Right atrium auricular region (tissue), 2 donors: ENCODE measurements around the gene ZFAND3. TPM values are rescaled to one million over a fixed set of nuclear protein-coding genes. Genes with fewer than 3 reads are reported as not detected.

Experiments
- DNase-seq: peaks from one replicate; pipeline ENCODE4 v3.0.0-alpha.2; 2019; ENCODE audit warnings: low spot score
- H3K27ac ChIP-seq, 2 donors: fragments of 200-600 bp; sonication (generic); 1 replicate in 1 of 2; 2 replicates in 1 of 2; pipeline ENCODE4 v1.5.1; 2016 to 2019
- H3K27me3 ChIP-seq, 2 donors: fragments of 200-600 bp; sonication (generic); one replicate each; pipeline versions ENCODE4 v1.5.1 to v1.6.0; 2017 to 2019
- H3K36me3 ChIP-seq: fragments of 200-600 bp; sonication (generic); one replicate; pipeline ENCODE4 v1.5.1; 2016
- H3K4me1 ChIP-seq, 2 donors: fragments of 200-600 bp; sonication (generic); one replicate each; pipeline versions ENCODE4 v1.5.1 to v1.6.0; 2017 to 2019
- H3K4me3 ChIP-seq, 2 donors: fragments of 200-600 bp; sonication (generic); 1 replicate in 1 of 2; 2 replicates in 1 of 2; pipeline ENCODE4 v1.5.1; 2017 to 2019; ENCODE audit warnings: mild to moderate bottlenecking in 1 of 2, moderate library complexity in 1 of 2
- H3K9me3 ChIP-seq, 2 donors: fragments of 200-600 bp; sonication (generic); one replicate each; pipeline ENCODE4 v1.5.1; 2019
- CTCF ChIP-seq, 2 donors: fragments of 200-600 bp; sonication (generic); IDR thresholded peaks; one replicate each; pipeline ENCODE4 v1.5.1; 2019; ENCODE audit warnings: antibody characterized with exemption in 2 of 2
- total RNA-seq, 2 donors: library from RNA; depleted of rRNA; stranded (reverse); fragments of >200 nt; gene quantifications; one replicate each; pipeline ENCODE4 v1.1.0, GENCODE V29; 2016

The ZFAND3 gene
- total RNA-seq: 10 to 100 TPM; 36.7 to 40.0 TPM

GRCh38 chr6:37819177-37819801 is at the start of gene ZFAND3:
ZFAND3 (plus strand) TSS chr6:37819727; CDS start chr6:37819946, 219 bp downstream.
- Histone ChIP-seq H3K4me1 (peaks cover 0 to 45% of the 10 kb centered on the region in 2 donors), H3K36me3 (no peaks in the 10 kb centered on the region)

DNA sequence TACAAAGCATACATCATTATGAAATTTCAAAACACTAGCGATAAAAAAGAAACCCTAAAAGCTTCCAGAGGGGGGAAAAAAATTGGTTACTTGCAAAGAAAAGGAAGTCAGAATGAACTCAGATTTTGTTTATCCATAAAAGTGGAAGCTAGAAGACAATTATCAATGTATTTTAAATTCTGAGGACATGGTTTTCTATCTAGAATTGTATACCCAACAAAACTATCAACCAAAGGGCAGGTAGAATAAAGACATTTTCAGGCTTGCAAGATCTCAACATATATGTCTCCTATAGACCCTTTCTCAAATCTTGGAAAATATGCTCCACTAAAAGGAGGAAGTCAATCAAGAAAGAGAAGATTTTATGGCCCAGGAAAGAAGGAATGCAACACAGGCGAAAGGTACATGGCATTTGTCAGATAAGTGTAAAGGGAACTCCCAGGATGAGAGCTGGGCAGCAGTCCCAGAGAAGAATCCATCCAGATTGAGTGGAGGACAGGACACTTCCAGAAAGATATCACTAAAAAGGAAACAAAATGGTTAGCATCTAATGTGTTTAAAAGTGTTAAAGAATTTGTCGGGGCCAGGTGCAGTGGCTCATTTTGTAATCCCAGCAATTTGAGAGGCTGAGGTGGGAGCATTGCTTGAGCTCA is 45.4 kb upstream of the ZFAND3 start:
- no peaks in the 10 kb centered on the region for H3K27me3 ChIP-seq
- no peaks in the 10 kb centered on the region for H3K36me3 ChIP-seq
- H3K4me1 ChIP-seq: no peaks in the 10 kb centered on the region
- H3K9me3 ChIP-seq: no peaks in the 10 kb centered on the region
- DNase-seq: no peak
- no peak overlapping the region for H3K27ac ChIP-seq
- no peak overlapping the region for H3K4me3 ChIP-seq
- TF ChIP-seq CTCF (IDR thresholded peaks at IDR 0.05): no peak

More at GRCh38 chr6:37819177-37819801, at the start of gene ZFAND3:
- no peak for TF ChIP-seq CTCF (IDR thresholded peaks at IDR 0.05)
- H3K27ac ChIP-seq: peak within 1 kb of the TSS; percentile 91 to 99
- H3K4me3 ChIP-seq: peak within 1 kb of the TSS; percentile 77 to 100
- no peaks in the 10 kb centered on the region for H3K27me3 ChIP-seq
- no peaks in the 10 kb centered on the region for H3K9me3 ChIP-seq
- peak; percentile 95 for DNase-seq

GRCh38 chr6:37776566-37776965 is 43.0 kb upstream of the ZFAND3 start:
- Histone ChIP-seq H3K36me3 (no peaks in the 10 kb centered on the region), H3K4me3 (no peak overlapping the region), H3K4me1 (no peaks in the 10 kb centered on the region), H3K9me3 (no peaks in the 10 kb centered on the region), H3K27ac (no peak overlapping the region), H3K27me3 (no peaks in the 10 kb centered on the region)
- no peak for TF ChIP-seq CTCF (IDR thresholded peaks at IDR 0.05)
- no peak for DNase-seq

DNA sequence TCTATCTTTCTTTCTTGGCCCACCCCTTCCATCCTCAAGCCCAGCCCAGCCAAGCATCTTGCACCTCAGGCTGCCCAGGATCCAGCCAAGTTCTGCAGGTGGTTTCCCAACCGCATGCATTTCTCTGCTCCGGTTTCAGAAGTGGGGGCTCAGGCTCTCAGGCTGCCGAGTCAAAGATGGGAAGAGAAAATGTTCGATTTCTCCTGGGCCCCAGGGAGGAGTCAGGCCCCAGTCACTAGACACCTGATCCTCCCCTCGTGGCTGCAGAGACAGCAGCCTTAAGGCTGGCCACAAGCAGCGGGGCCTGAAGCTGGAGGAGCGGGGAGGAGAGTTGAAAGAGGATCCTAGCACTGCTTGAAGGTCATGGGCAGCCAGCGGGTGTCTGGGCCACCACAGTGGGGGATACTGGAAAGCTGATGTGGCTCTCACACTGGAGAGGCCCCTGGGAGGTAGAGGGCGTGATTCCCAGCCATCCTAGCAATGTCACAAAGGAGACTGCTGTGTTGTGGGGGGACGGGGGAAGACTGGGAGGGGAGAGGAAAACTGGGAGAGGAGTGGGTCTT is 42.2 kb upstream of the ZFAND3 start:
- DNase-seq: no peak
- no peak for TF ChIP-seq CTCF (IDR thresholded peaks at IDR 0.05)
- H3K4me1 ChIP-seq: no peaks in the 10 kb centered on the region

DNA sequence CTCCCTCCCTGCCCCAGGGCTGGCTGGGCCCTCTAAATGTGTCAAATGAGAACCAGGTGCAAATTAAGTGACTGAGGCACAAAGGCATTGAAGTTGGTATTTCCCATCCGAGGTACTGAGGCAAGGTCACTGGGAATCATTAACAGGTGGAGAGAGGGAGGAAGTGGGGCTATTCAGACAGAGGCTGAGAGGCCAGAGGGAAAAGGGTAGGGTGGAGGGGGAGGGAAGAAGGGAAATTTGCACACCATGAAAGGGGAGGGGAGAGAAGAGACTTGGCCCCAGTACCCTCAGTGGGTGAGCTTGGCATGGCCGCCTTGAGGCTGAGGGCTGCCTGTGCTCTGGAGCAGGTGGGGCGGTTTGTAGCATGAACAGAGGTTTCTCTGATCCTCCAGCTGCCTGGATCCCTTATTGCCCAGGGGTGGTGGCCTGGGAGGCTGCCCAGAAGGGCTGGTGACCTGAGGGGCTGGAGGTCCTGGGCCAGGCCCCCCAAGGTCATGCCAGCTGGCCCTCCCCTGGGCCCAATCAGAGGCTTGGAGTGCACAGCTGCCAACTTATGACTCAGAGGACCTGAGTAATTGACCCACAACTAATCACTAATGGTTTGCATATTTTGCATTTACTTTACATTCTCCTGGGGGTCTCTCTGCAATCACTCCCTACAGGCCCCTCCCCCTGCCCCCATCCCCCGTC is 40.3 kb upstream of the ZFAND3 start:
- TF ChIP-seq CTCF (IDR thresholded peaks at IDR 0.05): no peak

More for the DNA sequence above, 42.2 kb upstream of the ZFAND3 start:
- H3K9me3 ChIP-seq: no peaks in the 10 kb centered on the region
- no peak overlapping the region for H3K27ac ChIP-seq
- no peaks in the 10 kb centered on the region for H3K36me3 ChIP-seq
- H3K4me3 ChIP-seq: no peak overlapping the region
- H3K27me3 ChIP-seq: no peaks in the 10 kb centered on the region

More for the DNA sequence above, 40.3 kb upstream of the ZFAND3 start:
- no peaks in the 10 kb centered on the region for H3K27me3 ChIP-seq
- no peaks in the 10 kb centered on the region for H3K36me3 ChIP-seq
- peaks cover 0 to 14% of the 10 kb centered on the region in 2 donors for H3K4me1 ChIP-seq
- no peak overlapping the region for H3K27ac ChIP-seq
- no peaks in the 10 kb centered on the region for H3K9me3 ChIP-seq
- no peak overlapping the region for H3K4me3 ChIP-seq
- DNase-seq: no peak
